Activated naive CD4-positive, alpha-beta T cell treated with anti-CD3 and anti-CD28 coated beads, Interleukin-2, amount 10 ng/mL, durations not matched to agents 7 days and 5 days (primary cell): ENCODE data around the gene DDOST.
"Not testable (repeated sequence)": the region's sequence is repeated elsewhere in the genome, so short reads cannot be mapped to it uniquely, and the experiment has no call there.

Experiments used
- CTCF ChIA-PET: fragments of 350-600 bp; sonication (Branson Sonifier 250); formaldehyde crosslinking; loops from one replicate; lab custom pipeline; 2021; ENCODE audit warnings: antibody characterized with exemption; lab: Charles Lee
- DNase-seq: peaks from one replicate; pipeline ENCODE4 v3.0.0-alpha.2; 2020
- H3K27ac Mint-ChIP-seq: one replicate; pipeline ENCODE4 v1.8.0; 2021; ENCODE audit warnings: mild to moderate bottlenecking, moderate library complexity, mixed read lengths
- H3K27me3 Mint-ChIP-seq: one replicate; pipeline ENCODE4 v1.8.0; 2021; ENCODE audit warnings: mild to moderate bottlenecking, mixed read lengths
- H3K36me3 Mint-ChIP-seq: one replicate; pipeline ENCODE4 v1.8.0; 2021; ENCODE audit warnings: mixed read lengths
- H3K4me1 Mint-ChIP-seq: one replicate; pipeline ENCODE4 v1.8.0; 2021; ENCODE audit warnings: mixed read lengths
- H3K4me3 Mint-ChIP-seq: one replicate; pipeline ENCODE4 v1.8.0; 2021; ENCODE audit warnings: mild to moderate bottlenecking, moderate library complexity, mixed read lengths
- H3K9me3 Mint-ChIP-seq: one replicate; pipeline ENCODE4 v1.8.0; 2021; ENCODE audit warnings: mixed read lengths

Gene DDOST

GRCh38 chr1:20618550-20618949 lies 42.6 kb downstream of the DDOST start:
- CTCF ChIA-PET: interaction anchor here (1.5 kb wide), 1 partner anchor 15 kb away, joined by 3 read pairs; no protein-coding TSS in a partner anchor
- no peaks in the 10 kb centered on the region for H3K9me3 Mint-ChIP-seq
- no peak for DNase-seq
- H3K4me3 Mint-ChIP-seq: no peak overlapping the region
- peaks cover 15% of the 10 kb centered on the region for H3K27me3 Mint-ChIP-seq
- no peaks in the 10 kb centered on the region for H3K4me1 Mint-ChIP-seq
- no peaks in the 10 kb centered on the region for H3K36me3 Mint-ChIP-seq
- no peak overlapping the region for H3K27ac Mint-ChIP-seq

- CTCF ChIA-PET: no interaction called here
- Mint-ChIP-seq H3K36me3 (no peaks in the 10 kb centered on the region), H3K27me3 (peaks cover 15% of the 10 kb centered on the region), H3K4me1 (no peaks in the 10 kb centered on the region), H3K9me3 (no peaks in the 10 kb centered on the region), H3K27ac (no peak overlapping the region), H3K4me3 (no peak overlapping the region)
- DNase-seq: no peak
Observed at GRCh38 chr1:20616847-20617487, 44.2 kb downstream of the DDOST start.

DNA sequence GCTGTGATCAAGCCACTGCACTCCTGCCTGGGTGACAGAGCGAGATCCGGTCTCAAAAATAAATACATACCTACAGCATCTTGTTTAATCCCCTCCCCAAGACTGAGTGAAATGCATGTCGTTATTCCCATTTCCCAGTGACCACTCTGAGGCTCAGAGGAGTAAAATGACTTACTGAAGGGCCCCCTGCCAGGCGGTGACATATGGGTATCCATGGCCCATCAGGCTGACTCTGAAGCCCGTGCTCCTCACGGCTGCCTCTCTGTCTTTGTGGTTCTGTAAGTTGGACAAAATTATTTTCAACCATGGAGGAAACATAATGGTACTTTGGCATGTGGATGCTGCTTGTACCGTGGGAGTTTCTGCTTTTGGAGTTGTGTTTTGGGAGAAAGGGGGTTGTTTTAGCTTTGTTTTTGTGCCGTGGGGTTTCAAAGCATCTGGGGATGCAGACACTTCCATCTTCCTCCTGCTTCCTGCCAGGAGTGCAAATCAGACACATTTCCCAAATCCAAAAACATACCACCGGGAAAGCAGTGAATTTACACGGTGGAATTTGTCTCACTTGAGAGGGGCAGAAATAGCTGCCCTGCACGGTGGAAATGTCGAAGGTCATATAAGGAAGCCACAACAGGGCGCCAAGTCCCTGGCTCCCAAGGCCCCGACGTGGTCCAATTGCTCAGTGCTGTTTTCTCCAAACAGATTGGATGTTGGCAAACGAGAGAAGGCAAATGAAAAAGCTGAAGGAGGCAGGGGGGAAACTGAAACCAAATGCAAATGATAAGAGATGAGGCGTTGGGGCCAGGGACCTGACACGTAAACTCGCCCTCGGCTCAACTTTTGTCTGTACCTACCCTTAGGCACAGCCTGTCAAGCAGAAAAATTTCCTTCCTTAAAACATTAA lies 45.0 kb downstream of the DDOST start:
- CTCF ChIA-PET: no interaction called here
- no peaks in the 10 kb centered on the region for H3K36me3 Mint-ChIP-seq
- H3K27ac Mint-ChIP-seq: no peak overlapping the region
- DNase-seq: no peak
- H3K4me3 Mint-ChIP-seq: no peak overlapping the region
- H3K27me3 Mint-ChIP-seq: peaks cover 17% of the 10 kb centered on the region
- no peaks in the 10 kb centered on the region for H3K9me3 Mint-ChIP-seq
- H3K4me1 Mint-ChIP-seq: no peaks in the 10 kb centered on the region

- DNase-seq: no peak
- CTCF ChIA-PET: interaction anchor here (1.4 kb wide), 1 partner anchor 19 kb away, joined by 6 read pairs; the partner anchor contains the start of gene PINK1
- H3K27me3 Mint-ChIP-seq: peaks cover 18% of the 10 kb centered on the region
- H3K4me3 Mint-ChIP-seq: no peak overlapping the region
- no peaks in the 10 kb centered on the region for H3K4me1 Mint-ChIP-seq
- no peaks in the 10 kb centered on the region for H3K9me3 Mint-ChIP-seq
- no peaks in the 10 kb centered on the region for H3K36me3 Mint-ChIP-seq
- H3K27ac Mint-ChIP-seq: no peak overlapping the region
Observed at GRCh38 chr1:20614131-20614579, 47.0 kb downstream of the DDOST start.

DNA sequence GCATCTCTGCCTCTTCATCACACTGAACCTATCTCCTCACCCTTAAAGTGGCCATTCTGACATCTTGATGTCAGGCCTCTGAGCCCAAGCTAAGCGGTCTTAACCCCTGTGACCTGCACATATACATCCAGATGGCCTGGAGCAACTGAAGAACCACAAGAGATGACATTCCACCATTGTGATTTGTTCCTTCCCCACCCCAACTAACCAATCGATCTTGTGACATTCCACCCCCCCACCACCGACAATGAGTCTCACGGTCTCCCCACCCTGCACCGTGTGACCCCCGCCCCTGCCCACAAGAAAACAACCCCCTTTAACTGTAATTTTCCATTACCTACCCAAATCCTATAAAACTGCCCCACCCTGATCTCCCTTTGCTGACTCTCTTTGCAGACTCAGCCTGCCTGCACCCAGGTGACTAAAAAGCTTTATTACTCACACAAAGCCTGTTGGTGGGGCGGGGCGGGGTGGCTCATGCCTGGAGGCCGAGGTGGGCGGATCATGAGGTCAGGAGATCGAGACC lies 48.9 kb downstream of the DDOST start:
- Mint-ChIP-seq H3K9me3 (no peaks in the 10 kb centered on the region), H3K4me1 (no peaks in the 10 kb centered on the region), H3K27me3 (peaks cover 10% of the 10 kb centered on the region), H3K27ac (no peak overlapping the region), H3K4me3 (no peak overlapping the region), H3K36me3 (no peaks in the 10 kb centered on the region)
- CTCF ChIA-PET: no interaction called here
- no peak for DNase-seq

DNA sequence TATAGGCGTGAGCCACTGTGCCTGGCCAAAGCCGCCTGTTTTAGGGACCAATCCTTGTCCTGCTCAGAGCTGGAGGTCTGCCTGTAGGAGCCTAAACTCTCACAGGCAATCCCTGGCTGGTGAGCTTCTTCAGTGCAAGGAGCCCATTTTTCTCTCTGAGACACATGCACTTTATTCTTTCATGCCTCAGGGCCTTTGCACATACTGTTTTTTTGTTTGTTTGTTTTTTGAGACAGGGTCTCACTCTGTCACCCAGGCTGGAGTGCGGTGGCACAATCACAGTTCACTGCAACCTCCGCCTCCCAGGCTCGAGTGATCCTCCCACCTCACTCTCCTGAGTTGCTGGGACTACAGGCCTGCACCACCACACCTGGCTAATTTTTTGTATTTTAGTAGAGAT lies 49.5 kb downstream of the DDOST start:
- H3K36me3 Mint-ChIP-seq: no peaks in the 10 kb centered on the region
- no peak for DNase-seq
- CTCF ChIA-PET: no interaction called here
- H3K4me3 Mint-ChIP-seq: no peak overlapping the region
- no peaks in the 10 kb centered on the region for H3K9me3 Mint-ChIP-seq
- peaks cover 13% of the 10 kb centered on the region for H3K27me3 Mint-ChIP-seq
- H3K4me1 Mint-ChIP-seq: no peaks in the 10 kb centered on the region
- no peak overlapping the region for H3K27ac Mint-ChIP-seq

DNA sequence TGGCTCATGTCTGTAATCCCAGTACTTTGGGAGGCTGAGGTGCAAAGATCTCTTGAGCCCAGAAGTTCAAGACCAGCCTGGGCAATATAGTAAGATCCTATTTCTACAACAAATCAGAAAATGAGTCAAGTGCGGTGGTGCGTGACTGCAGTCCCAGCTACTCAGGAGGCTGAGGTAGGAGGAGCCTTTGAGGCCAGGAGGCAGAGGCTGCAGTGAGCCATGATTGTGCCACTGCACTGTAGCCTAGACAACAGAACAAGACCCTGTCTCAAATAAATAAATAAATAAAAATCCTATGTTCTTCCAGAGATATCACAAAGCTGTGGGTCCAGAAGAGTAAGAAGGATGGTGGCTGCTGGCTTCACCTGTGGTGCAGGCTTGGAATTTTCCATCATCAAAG lies 50.2 kb downstream of the DDOST start:
- Mint-ChIP-seq H3K9me3 (no peaks in the 10 kb centered on the region), H3K27ac (no peak overlapping the region), H3K36me3 (no peaks in the 10 kb centered on the region), H3K4me1 (no peaks in the 10 kb centered on the region), H3K27me3 (peaks cover 12% of the 10 kb centered on the region), H3K4me3 (no peak overlapping the region)
- CTCF ChIA-PET: no interaction called here
- no peak for DNase-seq

GRCh38 chr1:20609541-20609940 lies 51.6 kb downstream of the DDOST start:
- Mint-ChIP-seq H3K4me3 (no peak overlapping the region), H3K9me3 (no peaks in the 10 kb centered on the region), H3K4me1 (no peaks in the 10 kb centered on the region), H3K36me3 (no peaks in the 10 kb centered on the region), H3K27me3 (peaks cover 15% of the 10 kb centered on the region), H3K27ac (no peak overlapping the region)
- no peak for DNase-seq
- CTCF ChIA-PET: no interaction called here

GRCh38 chr1:20606801-20607570 lies 54.2 kb downstream of the DDOST start:
- H3K4me3 Mint-ChIP-seq, CTCF ChIA-PET, H3K36me3 Mint-ChIP-seq, H3K4me1 Mint-ChIP-seq, H3K9me3 Mint-ChIP-seq, DNase-seq, H3K27ac Mint-ChIP-seq: not testable (repeated sequence)
- peaks cover 20% of the 10 kb centered on the region for H3K27me3 Mint-ChIP-seq

GRCh38 chr1:20604678-20605077 lies 56.5 kb downstream of the DDOST start:
- Mint-ChIP-seq H3K27ac (no peak overlapping the region), H3K4me1 (no peaks in the 10 kb centered on the region), H3K9me3 (no peaks in the 10 kb centered on the region), H3K4me3 (no peak overlapping the region), H3K27me3 (peaks cover 25% of the 10 kb centered on the region), H3K36me3 (no peaks in the 10 kb centered on the region)
- CTCF ChIA-PET: no interaction called here
- no peak for DNase-seq

DNA sequence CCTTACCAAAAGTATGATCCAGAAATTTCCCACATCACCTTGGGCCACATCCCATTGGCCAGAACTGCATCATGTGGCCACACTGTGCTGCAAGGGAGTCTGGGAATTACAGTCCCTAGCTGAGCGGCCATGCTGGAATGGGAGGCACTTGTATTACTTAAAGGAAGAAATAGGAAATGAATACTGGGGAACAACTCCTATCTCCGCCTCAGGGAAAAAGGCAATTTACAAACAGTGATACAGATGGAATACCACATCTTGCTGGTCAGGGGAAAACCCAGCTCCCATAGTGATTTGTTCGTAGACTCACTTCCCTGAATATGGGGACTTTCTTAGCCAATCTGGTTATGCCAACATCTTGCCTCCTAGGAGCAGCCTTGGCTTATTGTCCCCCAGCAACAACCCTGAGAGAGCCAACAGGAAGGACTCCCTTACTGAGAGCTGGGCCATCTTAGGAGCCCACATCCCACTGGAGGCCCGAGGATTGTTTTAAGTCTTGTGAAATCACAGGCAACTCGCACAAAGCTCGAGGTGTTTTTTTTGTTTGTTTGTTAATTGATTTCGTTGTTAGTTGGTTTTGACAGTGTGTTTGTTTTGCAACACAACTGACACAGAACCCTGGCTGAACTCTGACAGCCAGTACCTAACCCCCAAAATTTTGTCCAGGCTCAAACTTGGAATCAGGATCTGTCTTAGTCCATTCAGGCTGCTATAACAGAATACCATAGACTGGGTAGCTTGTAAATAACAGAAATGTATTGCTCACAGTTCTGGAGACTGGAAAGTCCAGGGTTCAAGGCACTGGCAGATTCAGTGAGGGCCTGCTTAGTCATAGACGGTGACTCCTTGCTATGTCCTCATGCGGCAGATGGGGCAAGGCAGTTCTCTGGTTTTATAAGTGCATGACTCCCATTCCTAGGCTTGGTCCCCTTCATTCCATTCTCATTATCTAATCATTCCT lies 57.4 kb downstream of the DDOST start:
- Mint-ChIP-seq H3K4me3 (no peak overlapping the region), H3K36me3 (no peaks in the 10 kb centered on the region), H3K27ac (no peak overlapping the region), H3K27me3 (peaks cover 25% of the 10 kb centered on the region), H3K4me1 (no peaks in the 10 kb centered on the region), H3K9me3 (no peaks in the 10 kb centered on the region)
- CTCF ChIA-PET: no interaction called here
- DNase-seq: no peak

DNA sequence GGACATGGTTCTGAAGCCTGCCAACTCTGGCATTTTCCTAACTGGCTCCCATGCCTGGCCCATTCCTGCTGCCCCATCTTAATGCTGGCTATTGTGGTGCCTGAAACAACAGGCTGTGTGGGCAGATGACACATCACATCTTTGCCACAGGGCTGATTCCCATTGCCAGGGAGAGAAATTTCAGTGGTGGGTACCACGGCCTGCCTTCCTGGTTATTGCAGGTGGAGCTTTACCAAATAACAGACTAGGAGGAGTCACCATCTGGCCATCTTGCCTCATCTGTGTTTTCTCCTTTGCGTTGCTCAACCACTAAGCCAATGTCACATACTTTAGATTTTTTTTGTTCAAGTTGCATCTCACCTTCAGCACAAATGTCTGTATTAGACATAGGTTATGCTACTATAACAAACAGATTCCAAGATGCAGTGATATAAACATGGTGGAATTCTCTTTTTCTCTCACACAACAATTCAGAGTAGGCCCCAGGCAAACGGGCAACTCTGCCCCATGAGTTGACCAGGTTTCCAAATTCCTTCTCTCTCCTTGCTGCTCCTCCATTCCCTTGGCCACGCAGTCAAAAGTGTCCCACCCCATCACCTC lies 58.2 kb downstream of the DDOST start:
- CTCF ChIA-PET: no interaction called here
- H3K4me1 Mint-ChIP-seq: no peaks in the 10 kb centered on the region
- no peak overlapping the region for H3K4me3 Mint-ChIP-seq
- no peak for DNase-seq
- no peaks in the 10 kb centered on the region for H3K36me3 Mint-ChIP-seq
- H3K27ac Mint-ChIP-seq: no peak overlapping the region
- peaks cover 25% of the 10 kb centered on the region for H3K27me3 Mint-ChIP-seq
- no peaks in the 10 kb centered on the region for H3K9me3 Mint-ChIP-seq
